GM23338 (cell line): ENCODE measurements around the gene ATP1B4. TPM values are rescaled to one million over a fixed set of nuclear protein-coding genes. Genes with fewer than 3 reads are reported as not detected.
A peak's percentile ranks its signal among the peaks of the same experiment; 100 is the strongest.

Source experiments
- ATAC-seq: fragments of 200-7000 bp; cut with Tn5 transposase; 3 replicates; pipeline ENCODE4 v1.9.1; 2020
- DNase-seq: peaks from one replicate; pipeline ENCODE4 v3.0.0-alpha.2; 2015; ENCODE audit warnings: low spot score
- H2AFZ ChIP-seq: fragments of 200-600 bp; sonication (generic); 2 replicates; pipeline ENCODE4 v1.8.0; 2016; ENCODE audit warnings: antibody characterized with exemption, mild to moderate bottlenecking, moderate library complexity
- H3F3A ChIP-seq: fragments of 200-600 bp; sonication (generic); replicated peaks from 2 replicates; pipeline ENCODE4 v1.8.0; 2017; ENCODE audit warnings: antibody characterized with exemption, mixed run types, low read depth
- H3K27ac ChIP-seq: fragments of 200-600 bp; sonication (generic); 2 replicates; pipeline ENCODE4 v1.6.1; 2016; ENCODE audit warnings: low read depth
- H3K27me3 ChIP-seq: fragments of 200-600 bp; sonication (generic); 2 replicates; pipeline ENCODE4 v1.8.0; 2016; ENCODE audit warnings: mild to moderate bottlenecking, mixed run types, moderate library complexity; ENCODE audit not compliant: insufficient read depth
- H3K36me3 ChIP-seq: fragments of 200-600 bp; sonication (generic); 2 replicates; pipeline ENCODE4 v1.8.0; 2016; ENCODE audit warnings: mild to moderate bottlenecking; ENCODE audit not compliant: insufficient read depth
- H3K4me1 ChIP-seq: fragments of 200-600 bp; sonication (generic); 2 replicates; pipeline ENCODE4 v1.8.0; 2016; ENCODE audit warnings: mild to moderate bottlenecking, moderate library complexity; ENCODE audit not compliant: insufficient read depth
- H3K4me2 ChIP-seq: fragments of 200-600 bp; sonication (generic); 2 replicates; pipeline ENCODE4 v1.7.1; 2017; ENCODE audit warnings: mixed run types
- H3K4me3 ChIP-seq: fragments of 200-600 bp; sonication (generic); 2 replicates; pipeline ENCODE4 v1.6.1; 2016; ENCODE audit warnings: mixed run types
- H3K79me2 ChIP-seq: fragments of 200-600 bp; sonication (generic); replicated peaks from 2 replicates; pipeline ENCODE4 v1.8.0; 2017; ENCODE audit warnings: mild to moderate bottlenecking; ENCODE audit not compliant: insufficient read depth
- H3K9me2 ChIP-seq: fragments of 200-600 bp; sonication (generic); 2 replicates; pipeline ENCODE4 v1.8.0; 2017; ENCODE audit not compliant: insufficient read depth
- H4K20me1 ChIP-seq: fragments of 200-600 bp; sonication (generic); replicated peaks from 2 replicates; pipeline ENCODE4 v1.8.0; 2017; ENCODE audit warnings: mild to moderate bottlenecking; ENCODE audit not compliant: insufficient read depth
- H3K27ac Mint-ChIP-seq: 2 replicates; pipeline ENCODE4 v1.8.0; 2020; ENCODE audit warnings: inconsistent platforms, mild to moderate bottlenecking, moderate library complexity, mixed read lengths
- H3K27me3 Mint-ChIP-seq: 3 replicates; pipeline ENCODE4 v1.8.0; 2022; ENCODE audit warnings: low read depth, mild to moderate bottlenecking, moderate library complexity, mixed read lengths, inconsistent platforms; ENCODE audit not compliant: insufficient read depth, poor library complexity
- H3K36me3 Mint-ChIP-seq: 3 replicates; pipeline ENCODE4 v1.8.0; 2021; ENCODE audit warnings: low read depth, mild to moderate bottlenecking, inconsistent platforms, moderate library complexity, mixed read lengths
- H3K4me1 Mint-ChIP-seq: 3 replicates; pipeline ENCODE4 v1.8.0; 2020; ENCODE audit warnings: mild to moderate bottlenecking, inconsistent platforms, mixed read lengths
- H3K4me3 Mint-ChIP-seq: 3 replicates; pipeline ENCODE4 v1.8.0; 2021; ENCODE audit warnings: moderate library complexity, mild to moderate bottlenecking, inconsistent platforms, mixed read lengths
- H3K9me3 Mint-ChIP-seq: 3 replicates; pipeline ENCODE4 v1.8.0; 2020; ENCODE audit warnings: moderate library complexity, mild to moderate bottlenecking, inconsistent platforms, mixed read lengths
- CTCF ChIP-seq, 2 experiments: fragments of 200-600 bp in 1 of 2; sonication (generic) in 1 of 2; conservative IDR thresholded peaks; 2 replicates each; pipeline versions ENCODE4 v1.5.1 to v1.6.1; 2016 to 2017; ENCODE audit warnings: antibody characterized with exemption in 2 of 2, low read depth in 2 of 2, mild to moderate bottlenecking in 2 of 2, moderate library complexity in 1 of 2
- ETS1 ChIP-seq: IDR thresholded peaks from 2 replicates; pipeline ENCODE4 v1.6.1; 2016; ENCODE audit warnings: antibody characterized with exemption
- EZH2 ChIP-seq: fragments of 200-600 bp; sonication (generic); IDR thresholded peaks from one replicate; pipeline ENCODE4 v1.8.0; 2017; ENCODE audit warnings: antibody characterized with exemption, mild to moderate bottlenecking, low read depth; ENCODE audit not compliant: unreplicated experiment
- NANOG ChIP-seq: IDR thresholded peaks from 2 replicates; pipeline ENCODE4 v1.6.1; 2016; ENCODE audit warnings: antibody characterized with exemption, borderline replicate concordance
- POLR2AphosphoS5 ChIP-seq: IDR thresholded peaks from 2 replicates; pipeline ENCODE4 v1.6.1; 2016; ENCODE audit warnings: antibody characterized with exemption, low read depth
- REST ChIP-seq: IDR thresholded peaks from one replicate; pipeline ENCODE4 v1.6.1; 2018; ENCODE audit warnings: antibody characterized with exemption; ENCODE audit not compliant: unreplicated experiment
- ZNF331 ChIP-seq: fragments of 250-450 bp; sonication (Bioruptor Pico); IDR thresholded peaks from 2 replicates; pipeline ENCODE4 v1.5.0; 2020; ENCODE audit warnings: low read depth, mild to moderate bottlenecking, moderate library complexity
- polyA plus RNA-seq: library from polyadenylated mRNA; unstranded; fragments of >200 nt; fragmentation: Nextera tagmentation; extraction: Ambion mirVana; gene quantifications from 2 replicates; pipeline ENCODE4 v1.2.1, GENCODE V29; 2016
- total RNA-seq: library from RNA; depleted of rRNA; stranded (reverse); fragments of >200 nt; shearing (Covaris generic); gene quantifications from 2 replicates; pipeline ENCODE4 v1.2.3, GENCODE V29; 2014

ATP1B4 gene
- total and polyA plus RNA-seq, 2 experiments from 2014 or later, result not detected

- TF ChIP-seq REST (no peak), CTCF (conservative IDR thresholded peaks at IDR 0.05; ENCODE audit: low read depth in 2 of 2) (no peak), ZNF331 (no peak), POLR2AphosphoS5 (no peak)
Measured at GRCh38 chrX:120331116-120331515, 30.8 kb upstream of the ATP1B4 start (continued).

GRCh38 chrX:120332394-120332793, 29.5 kb upstream of the ATP1B4 start:
- H4K20me1 ChIP-seq, result no peaks in the 10 kb centered on the region
- no peaks in the 10 kb centered on the region for H3K79me2 ChIP-seq
- no peaks in the 10 kb centered on the region for H3K9me2 ChIP-seq
- no peak overlapping the region for H2AFZ ChIP-seq
- H3K27ac Mint-ChIP-seq, result no peak overlapping the region
- peaks cover 25% of the 10 kb centered on the region for H3K9me3 Mint-ChIP-seq
- H3K4me2 ChIP-seq, result peak overlapping the region; percentile 49
- peaks cover 18% of the 10 kb centered on the region for H3K4me1 Mint-ChIP-seq
- ATAC-seq, result peak; percentile 80
- DNase-seq, result no peak
- H3K27me3 Mint-ChIP-seq, result no peaks in the 10 kb centered on the region
- H3K36me3 ChIP-seq, result no peaks in the 10 kb centered on the region
- H3K4me3 Mint-ChIP-seq, result no peak overlapping the region
- H3K27me3 ChIP-seq, result no peaks in the 10 kb centered on the region
- H3K36me3 Mint-ChIP-seq, result peaks cover 17% of the 10 kb centered on the region; the same call in 1 of the 3 replicates
- no peak overlapping the region for H3K4me3 ChIP-seq
- H3K4me1 ChIP-seq, result peaks cover 8% of the 10 kb centered on the region
- TF ChIP-seq ETS1 (no peak), EZH2 (no peak), NANOG (peak; percentile 59; the same call in 1 of the 2 replicates), ZNF331 (no peak)
- H3K27ac ChIP-seq, result no peak overlapping the region
- H3F3A ChIP-seq, result no peaks in the 10 kb centered on the region

GRCh38 chrX:120334151-120334550, 27.7 kb upstream of the ATP1B4 start:
- peaks cover 17% of the 10 kb centered on the region; the same call in 1 of the 3 replicates for H3K36me3 Mint-ChIP-seq
- H3K4me1 Mint-ChIP-seq, result peaks cover 18% of the 10 kb centered on the region
- no peak overlapping the region for H3K4me3 ChIP-seq
- H3K4me1 ChIP-seq, result peaks cover 8% of the 10 kb centered on the region
- H3F3A ChIP-seq, result no peaks in the 10 kb centered on the region
- peaks cover 28% of the 10 kb centered on the region for H3K9me3 Mint-ChIP-seq
- DNase-seq (no peak), ATAC-seq (no peak)
- H3K27ac Mint-ChIP-seq, result no peak overlapping the region
- H4K20me1 ChIP-seq, result no peaks in the 10 kb centered on the region
- H2AFZ ChIP-seq, result no peak overlapping the region
- no peaks in the 10 kb centered on the region for H3K27me3 ChIP-seq
- H3K79me2 ChIP-seq, result no peaks in the 10 kb centered on the region
- H3K4me3 Mint-ChIP-seq, result no peak overlapping the region
- no peaks in the 10 kb centered on the region for H3K9me2 ChIP-seq
- no peak for TF ChIP-seq NANOG
- 0 out of 4 replicates have a peak, but pooled peaks of 1 of the 2 experiments have one; percentile 5 for TF ChIP-seq CTCF (conservative IDR thresholded peaks at IDR 0.05; ENCODE audit: low read depth in 2 of 2)
- H3K36me3 ChIP-seq, result no peaks in the 10 kb centered on the region
- no peaks in the 10 kb centered on the region for H3K27me3 Mint-ChIP-seq
- H3K4me2 ChIP-seq, result no peak overlapping the region
- H3K27ac ChIP-seq, result no peak overlapping the region
